Right ventricle myocardium inferior (tissue), 1 donor: ENCODE measurements around the gene ACHE. TPM values are rescaled to one million over a fixed set of nuclear protein-coding genes. Genes with fewer than 3 reads are reported as not detected.
"Not testable (repeated sequence)": the region's sequence is repeated elsewhere in the genome, so short reads cannot be mapped to it uniquely, and the experiment has no call there.

Experiments used
- ATAC-seq: fragments of 200-7000 bp; cut with Tn5 transposase; one replicate; pipeline ENCODE4 v1.9.1; 2020; ENCODE audit warnings: mild to moderate bottlenecking, moderate library complexity
- DNase-seq: peaks from one replicate; pipeline ENCODE4 v3.0.0; 2021; ENCODE audit errors: missing footprints
- intact Hi-C: fragments of 100-400 bp; cut with DNase I; formaldehyde crosslinking; loops from one replicate; pipeline ENCODE4 v1.11.0; 2022
- long read RNA-seq: library from polyadenylated mRNA; unstranded; transcript quantifications from one replicate; pipeline ENCODE4 v2.0.0, GENCODE V29; 2021
- total RNA-seq: library from RNA; stranded (reverse); fragmentation: NEBNext Ultra II Directional; extraction: Animal tissue kit (Norgen Biotek cat#: 25700); gene quantifications from one replicate; pipeline ENCODE4 v1.2.1, GENCODE V29; 2021
- donor health status: DM: no; HTN: yes; CAD: no; lungs with severe emphysema.

ACHE gene
- 0.73 TPM for total RNA-seq
- long read RNA-seq, result 0 reads

GRCh38 chr7:100895701-100895955, at the start of gene ACHE:
Gene ACHE, minus strand, starts transcription at chr7:100895888. Its CDS starts 1,656 bp downstream, at chr7:100894232.
- intact Hi-C loops, result loop anchor here (5.0 kb wide), 1 partner anchor 182 kb away; no protein-coding TSS in a partner anchor
- DNase-seq, result no peak
- no peak for ATAC-seq

GRCh38 chr7:100944138-100944537, 48.5 kb upstream of the ACHE start:
- intact Hi-C loops, result no loop called here
- ATAC-seq, result no peak

GRCh38 chr7:100943693-100944092, 48.0 kb upstream of the ACHE start:
- DNase-seq (no peak), ATAC-seq (no peak)
- intact Hi-C loops, result no loop called here

More at GRCh38 chr7:100944138-100944537, 48.5 kb upstream of the ACHE start:
- no peak for DNase-seq

- intact Hi-C loops, result no loop called here
- ATAC-seq (no peak), DNase-seq (no peak)
Measured at GRCh38 chr7:100942045-100942774, 46.5 kb upstream of the ACHE start.

- ATAC-seq, intact Hi-C loops, DNase-seq: not testable (repeated sequence)
Measured at GRCh38 chr7:100936167-100936566, 40.5 kb upstream of the ACHE start.

GRCh38 chr7:100935381-100935780, 39.7 kb upstream of the ACHE start:
- DNase-seq, ATAC-seq, intact Hi-C loops: not testable (repeated sequence)

- ATAC-seq, result no peak
- no peak for DNase-seq
- intact Hi-C loops, result no loop called here
Measured at GRCh38 chr7:100933734-100934133, 38.0 kb upstream of the ACHE start.

GRCh38 chr7:100929808-100930174, 34.1 kb upstream of the ACHE start:
- ATAC-seq (no peak), DNase-seq (no peak)
- intact Hi-C loops, result no loop called here

- intact Hi-C loops, DNase-seq, ATAC-seq: not testable (repeated sequence)
Measured at GRCh38 chr7:100923616-100924015, 27.9 kb upstream of the ACHE start.

GRCh38 chr7:100921039-100921438, 25.4 kb upstream of the ACHE start:
- no peak for DNase-seq
- intact Hi-C loops, result no loop called here
- ATAC-seq, result no peak

GRCh38 chr7:100919779-100920437, 24.2 kb upstream of the ACHE start:
- ATAC-seq, intact Hi-C loops, DNase-seq: not testable (repeated sequence)

- DNase-seq, intact Hi-C loops, ATAC-seq: not testable (repeated sequence)
Measured at GRCh38 chr7:100919335-100919734, 23.6 kb upstream of the ACHE start.

GRCh38 chr7:100914879-100915447, 19.3 kb upstream of the ACHE start:
- intact Hi-C loops, result no loop called here
- no peak for ATAC-seq
- DNase-seq, result no peak

GRCh38 chr7:100914208-100914878, 18.7 kb upstream of the ACHE start:
- DNase-seq, result no peak
- intact Hi-C loops, result no loop called here
- ATAC-seq, result no peak

GRCh38 chr7:100911484-100911883, 15.8 kb upstream of the ACHE start:
- no peak for DNase-seq
- intact Hi-C loops, result no loop called here
- no peak for ATAC-seq

GRCh38 chr7:100910443-100910842, 14.8 kb upstream of the ACHE start:
- intact Hi-C loops, ATAC-seq, DNase-seq: not testable (repeated sequence)

GRCh38 chr7:100908512-100908911, 12.8 kb upstream of the ACHE start:
- intact Hi-C loops, result no loop called here
- ATAC-seq, result no peak
- no peak for DNase-seq

GRCh38 chr7:100902638-100903037, 7.0 kb upstream of the ACHE start:
- ATAC-seq, result no peak
- DNase-seq, result no peak
- intact Hi-C loops, result no loop called here

GRCh38 chr7:100901921-100902332, 6.2 kb upstream of the ACHE start:
- no peak for DNase-seq
- intact Hi-C loops, result no loop called here
- ATAC-seq, result no peak

- intact Hi-C loops, result no loop called here
- DNase-seq, result no peak
- ATAC-seq, result no peak
Measured at GRCh38 chr7:100900978-100901377, 5.3 kb upstream of the ACHE start.
